HEK293 (cell line): ENCODE data around the gene BOK.

Source experiments
- CTCF ChIA-PET: fragments of 350-600 bp; formaldehyde crosslinking; extraction: SDS; loops from one replicate; lab custom pipeline; 2021; ENCODE audit warnings: antibody characterized with exemption; lab: Yijun Ruan, JAX
- POLR2A ChIA-PET: fragments of 300-600 bp; formaldehyde crosslinking; extraction: SDS; loops from one replicate; lab custom pipeline; 2020; ENCODE audit warnings: antibody characterized with exemption, inconsistent platforms; lab: Yijun Ruan, JAX
- H3K27ac ChIP-seq: fragments of 200-500 bp; sonication (Bioruptor generic); 2 replicates; pipeline ENCODE4 v1.5.1; 2014; ENCODE audit warnings: low read depth, low read length, control low read depth, inconsistent platforms; ENCODE audit errors: extremely low read depth
- H3K36me3 ChIP-seq, 2 experiments: fragments of 200-500 bp in 1 of 2; sonication (Bioruptor generic) in 1 of 2; 1 replicate in 1 of 2; 2 replicates in 1 of 2; pipeline ENCODE4 v1.5.1; 2014 to 2017; ENCODE audit warnings: inconsistent platforms in 2 of 2, low read length in 2 of 2; ENCODE audit not compliant: control insufficient read depth in 2 of 2, insufficient read depth in 1 of 2
- H3K4me1 ChIP-seq: fragments of 200-500 bp; sonication (Bioruptor generic); 2 replicates; pipeline ENCODE4 v1.5.1; 2014; ENCODE audit warnings: mild to moderate bottlenecking, low read length, inconsistent platforms; ENCODE audit not compliant: control insufficient read depth, insufficient read depth
- H3K4me3 ChIP-seq: 2 replicates; pipeline ENCODE4 v1.5.1; 2011; ENCODE audit warnings: low read depth, mild to moderate bottlenecking, control low read depth, low read length, moderate library complexity
- H3K9me3 ChIP-seq: fragments of 200-500 bp; sonication (Bioruptor generic); 2 replicates; pipeline ENCODE4 v1.5.1; 2014; ENCODE audit warnings: low read depth, low read length, inconsistent platforms; ENCODE audit not compliant: control insufficient read depth, insufficient read depth
- ATF2 ChIP-seq: fragments of 450-650 bp; formaldehyde crosslinking; IDR thresholded peaks from 2 replicates; pipeline ENCODE4 v1.5.1; 2016; ENCODE audit warnings: missing biosample characterization, missing genetic modification characterization, low read depth
- GLI4 ChIP-seq: fragments of 450-650 bp; formaldehyde crosslinking; IDR thresholded peaks from 2 replicates; pipeline ENCODE4 v1.5.1; 2016; ENCODE audit warnings: missing biosample characterization, missing genetic modification characterization
- INSM2 ChIP-seq: fragments of 450-650 bp; formaldehyde crosslinking; IDR thresholded peaks from 2 replicates; pipeline ENCODE4 v1.5.1; 2016; ENCODE audit warnings: missing biosample characterization, missing genetic modification characterization
- REPIN1 ChIP-seq: fragments of 450-650 bp; formaldehyde crosslinking; IDR thresholded peaks from 2 replicates; pipeline ENCODE4 v1.5.1; 2017; ENCODE audit warnings: missing biosample characterization, missing genetic modification characterization, low read depth
- SCRT1 ChIP-seq: fragments of 450-650 bp; formaldehyde crosslinking; IDR thresholded peaks from 2 replicates; pipeline ENCODE4 v1.5.1; 2016; ENCODE audit warnings: missing biosample characterization, missing genetic modification characterization, borderline replicate concordance
- ZBTB48 ChIP-seq: fragments of 450-650 bp; formaldehyde crosslinking; IDR thresholded peaks from 2 replicates; pipeline ENCODE4 v1.5.1; 2016; ENCODE audit warnings: missing biosample characterization, missing genetic modification characterization
- ZNF16 ChIP-seq: fragments of 450-650 bp; formaldehyde crosslinking; IDR thresholded peaks from 2 replicates; pipeline ENCODE4 v1.5.1; 2016; ENCODE audit warnings: low read depth, missing biosample characterization, missing genetic modification characterization
- ZNF266 ChIP-seq: fragments of 450-650 bp; formaldehyde crosslinking; IDR thresholded peaks from 2 replicates; pipeline ENCODE4 v1.5.1; 2016; ENCODE audit warnings: missing biosample characterization, missing genetic modification characterization, low read depth
- ZNF426 ChIP-seq: fragments of 450-650 bp; formaldehyde crosslinking; IDR thresholded peaks from 2 replicates; pipeline ENCODE4 v1.5.1; 2017; ENCODE audit warnings: missing biosample characterization, missing genetic modification characterization, mild to moderate bottlenecking, inconsistent platforms, moderate library complexity
- ZNF560 ChIP-seq: fragments of 450-650 bp; formaldehyde crosslinking; IDR thresholded peaks from 2 replicates; pipeline ENCODE4 v1.5.1; 2017; ENCODE audit warnings: missing biosample characterization, missing genetic modification characterization, borderline replicate concordance
- ZNF561 ChIP-seq: fragments of 450-650 bp; IDR thresholded peaks from 2 replicates; pipeline ENCODE4 v1.5.1; 2018; ENCODE audit warnings: missing biosample characterization, missing genetic modification characterization, borderline replicate concordance
- ZNF596 ChIP-seq: fragments of 450-650 bp; IDR thresholded peaks from 2 replicates; pipeline ENCODE4 v1.5.0; 2018; ENCODE audit warnings: missing biosample characterization, mild to moderate bottlenecking, missing genetic modification characterization, moderate library complexity
- ZNF623 ChIP-seq: fragments of 450-650 bp; formaldehyde crosslinking; IDR thresholded peaks from 2 replicates; pipeline ENCODE4 v1.5.1; 2016; ENCODE audit warnings: missing biosample characterization, missing genetic modification characterization
- ZNF645 ChIP-seq: fragments of 450-650 bp; formaldehyde crosslinking; IDR thresholded peaks from 2 replicates; pipeline ENCODE4; 2016; ENCODE audit warnings: missing biosample characterization, missing genetic modification characterization
- ZNF654 ChIP-seq: fragments of 450-650 bp; formaldehyde crosslinking; IDR thresholded peaks from 2 replicates; pipeline ENCODE4 v1.5.1; 2016; ENCODE audit warnings: low read depth, missing biosample characterization, missing genetic modification characterization
- TF ChIP-seq, protein P1 (sequence below): fragments of 450-650 bp; formaldehyde crosslinking; IDR thresholded peaks from 2 replicates; pipeline ENCODE4 v1.5.1; 2016; ENCODE audit warnings: missing biosample characterization, missing genetic modification characterization

Gene BOK

GRCh38 chr2:241597561-241597960 lies 39.0 kb downstream of the BOK start (continued):
- TF ChIP-seq SCRT1 (tag by site-specific recombination) = no peak

DNA sequence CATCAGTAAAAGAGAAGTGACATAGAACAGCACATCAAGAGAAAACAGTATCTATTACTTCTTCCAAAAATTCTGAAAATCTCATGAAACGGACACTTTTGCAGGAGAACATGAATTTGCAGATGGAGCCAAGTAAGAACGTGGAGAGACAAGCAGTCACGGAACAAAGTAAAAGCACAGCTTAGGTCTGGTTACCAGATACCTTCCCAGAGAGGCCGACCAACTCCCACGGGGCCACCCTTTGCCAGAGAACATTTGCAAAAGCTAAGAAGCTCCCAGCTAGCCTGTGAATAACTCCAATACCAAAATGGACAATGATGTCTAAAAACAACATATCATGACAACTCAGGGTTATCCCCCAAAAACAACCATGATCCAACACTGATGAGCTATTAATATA lies 39.5 kb downstream of the BOK start:
- Histone ChIP-seq H3K9me3 (no peaks in the 10 kb centered on the region), H3K36me3 (peaks cover 26 to 82% of the 10 kb centered on the region in 2 experiments; a peak in 2 of 3 replicates), H3K4me1 (no peaks in the 10 kb centered on the region), H3K4me3 (no peak overlapping the region), H3K27ac (no peak overlapping the region)
- ChIA-PET CTCF (interaction anchor here (0.5 to 2.2 kb wide), 9 partner anchors 12 to 240 kb away, joined by 3 to 6 read pairs (median 4); no protein-coding TSS in a partner anchor), POLR2A (interaction anchor here (0.5 to 1.6 kb wide), 3 partner anchors 50 to 1076 kb away, joined by 3 to 13 read pairs (median 3); partner anchors contain the start of gene FARP2)
- TF ChIP-seq ZNF623 (tag by site-specific recombination) (no peak), REPIN1 (tag by site-specific recombination) (no peak), ZNF645 (tag by site-specific recombination) (no peak), GLI4 (tag by site-specific recombination) (no peak), ATF2 (tag by site-specific recombination) (no peak), ZNF561 (tag by site-specific recombination) (no peak), ZNF266 (no peak), ZNF560 (tag by site-specific recombination) (no peak)

- Histone ChIP-seq H3K4me3 (no peak overlapping the region), H3K4me1 (no peaks in the 10 kb centered on the region), H3K36me3 (peaks cover 26 to 81% of the 10 kb centered on the region in 2 experiments; a peak in 2 of 3 replicates), H3K9me3 (no peaks in the 10 kb centered on the region), H3K27ac (no peak overlapping the region)
- ChIA-PET CTCF (interaction anchor here (0.5 to 2.2 kb wide), 12 partner anchors 11 to 683 kb away, joined by 3 to 6 read pairs (median 4); no protein-coding TSS in a partner anchor), POLR2A (interaction anchor here (1.4 to 1.6 kb wide), 2 partner anchors 50 to 242 kb away, joined by 3 to 13 read pairs; partner anchors contain the start of gene FARP2)
- TF ChIP-seq INSM2 (tag by site-specific recombination) (no peak), ZNF654 (tag by site-specific recombination) (peak; percentile 41)
- TF ChIP-seq, protein P1, sequence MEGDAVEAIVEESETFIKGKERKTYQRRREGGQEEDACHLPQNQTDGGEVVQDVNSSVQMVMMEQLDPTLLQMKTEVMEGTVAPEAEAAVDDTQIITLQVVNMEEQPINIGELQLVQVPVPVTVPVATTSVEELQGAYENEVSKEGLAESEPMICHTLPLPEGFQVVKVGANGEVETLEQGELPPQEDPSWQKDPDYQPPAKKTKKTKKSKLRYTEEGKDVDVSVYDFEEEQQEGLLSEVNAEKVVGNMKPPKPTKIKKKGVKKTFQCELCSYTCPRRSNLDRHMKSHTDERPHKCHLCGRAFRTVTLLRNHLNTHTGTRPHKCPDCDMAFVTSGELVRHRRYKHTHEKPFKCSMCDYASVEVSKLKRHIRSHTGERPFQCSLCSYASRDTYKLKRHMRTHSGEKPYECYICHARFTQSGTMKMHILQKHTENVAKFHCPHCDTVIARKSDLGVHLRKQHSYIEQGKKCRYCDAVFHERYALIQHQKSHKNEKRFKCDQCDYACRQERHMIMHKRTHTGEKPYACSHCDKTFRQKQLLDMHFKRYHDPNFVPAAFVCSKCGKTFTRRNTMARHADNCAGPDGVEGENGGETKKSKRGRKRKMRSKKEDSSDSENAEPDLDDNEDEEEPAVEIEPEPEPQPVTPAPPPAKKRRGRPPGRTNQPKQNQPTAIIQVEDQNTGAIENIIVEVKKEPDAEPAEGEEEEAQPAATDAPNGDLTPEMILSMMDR = peak; percentile 38; the same call in 1 of the 2 replicates
Observed at GRCh38 chr2:241598487-241598886, 39.9 kb downstream of the BOK start.

GRCh38 chr2:241599615-241600014 lies 41.1 kb downstream of the BOK start:
- Histone ChIP-seq H3K36me3 (peaks cover 23 to 74% of the 10 kb centered on the region in 2 experiments; a peak in 2 of 3 replicates), H3K4me1 (no peaks in the 10 kb centered on the region)
- ChIA-PET POLR2A (interaction anchor here (1.6 kb wide), 1 partner anchor 243 kb away, joined by 3 read pairs; the partner anchor contains the start of gene FARP2), CTCF (interaction anchor here (0.6 to 2.2 kb wide), 5 partner anchors 11 to 190 kb away, joined by 3 to 5 read pairs (median 4); no protein-coding TSS in a partner anchor)
- TF ChIP-seq ATF2 (tag by site-specific recombination) = no peak
- no peak for TF ChIP-seq ZNF426 (tag by site-specific recombination)
- TF ChIP-seq ZNF16 = no peak
- TF ChIP-seq ZBTB48 (tag by site-specific recombination) = no peak
- TF ChIP-seq ZNF596 (tag by site-specific recombination) = no peak
- TF ChIP-seq, all 188 proteins: peak for 0
- no peak overlapping the region for H3K4me3 ChIP-seq
- no peaks in the 10 kb centered on the region for H3K9me3 ChIP-seq
- H3K27ac ChIP-seq = no peak overlapping the region
